Skeletal muscle satellite cell (primary cell): ENCODE results near the gene BARHL1.

Experiments used
- H3K27me3 ChIP-seq: 2 replicates; pipeline ENCODE4 v1.7.0; 2013; ENCODE audit warnings: low read length; ENCODE audit not compliant: control insufficient read depth, insufficient read depth
- H3K36me3 ChIP-seq: 2 replicates; pipeline ENCODE4 v1.7.0; 2013; ENCODE audit warnings: mild to moderate bottlenecking, control low read depth, low read length; ENCODE audit not compliant: insufficient read depth
- H3K4me1 ChIP-seq: 2 replicates; pipeline ENCODE4 v1.7.0; 2013; ENCODE audit warnings: low read length; ENCODE audit not compliant: control insufficient read depth, insufficient read depth
- H3K4me2 ChIP-seq: 2 replicates; pipeline ENCODE4 v1.7.0; 2013; ENCODE audit warnings: mild to moderate bottlenecking, low read length
- H3K4me3 ChIP-seq: 2 replicates; pipeline ENCODE4 v1.7.0; 2013; ENCODE audit warnings: low read length
- H3K9ac ChIP-seq: 2 replicates; pipeline ENCODE4 v1.7.0; 2013; ENCODE audit warnings: mild to moderate bottlenecking, low read depth, low read length, moderate library complexity
- H3K9me3 ChIP-seq: replicated peaks from 2 replicates; pipeline ENCODE4 v1.7.0; 2013; ENCODE audit warnings: mild to moderate bottlenecking, control low read depth, low read length

Gene BARHL1

DNA sequence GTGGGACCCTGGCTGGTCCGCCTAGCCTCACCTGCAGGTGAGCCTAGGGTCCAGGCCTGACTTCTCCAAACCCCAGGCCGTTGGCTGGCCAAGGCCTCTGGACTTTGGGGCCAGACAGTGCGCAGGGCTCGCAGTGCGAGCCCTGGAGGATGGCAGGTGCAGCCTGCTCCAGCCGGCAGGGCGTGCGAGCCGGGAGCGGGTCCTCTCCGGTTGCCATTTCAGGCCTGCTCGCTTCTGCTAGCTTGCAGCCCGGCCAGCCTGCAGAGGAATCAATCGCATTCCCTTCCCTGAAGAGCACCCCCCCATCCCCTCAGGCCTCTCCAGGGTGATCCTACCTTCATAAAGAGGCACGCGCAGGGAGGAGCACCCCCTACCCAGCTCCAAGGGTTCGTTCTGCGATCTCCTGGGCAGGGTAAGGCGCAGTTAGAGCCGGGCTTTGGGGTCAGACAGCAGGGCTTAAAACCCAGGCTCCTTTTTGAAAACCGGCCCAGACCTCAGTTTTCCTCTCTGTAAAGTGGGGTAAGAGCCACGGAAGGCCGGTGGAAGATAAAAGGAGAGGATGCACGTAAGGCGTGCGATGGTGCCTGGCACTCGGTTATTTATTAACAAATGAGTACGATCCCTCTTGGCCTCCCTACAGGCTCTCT, 6.2 kb downstream of the BARHL1 start:
- H3K4me1 ChIP-seq = no peaks in the 10 kb centered on the region
- H3K27me3 ChIP-seq = peaks cover 83% of the 10 kb centered on the region

GRCh38 chr9:132589148-132590036, 7.0 kb downstream of the BARHL1 start:
- no peak overlapping the region for H3K9ac ChIP-seq
- H3K4me2 ChIP-seq = peak overlapping the region; percentile 19
- H3K36me3 ChIP-seq = peaks cover 8% of the 10 kb centered on the region
- no peak overlapping the region for H3K4me3 ChIP-seq
- peaks cover 77% of the 10 kb centered on the region for H3K27me3 ChIP-seq
- H3K4me1 ChIP-seq = no peaks in the 10 kb centered on the region
- no peaks in the 10 kb centered on the region for H3K9me3 ChIP-seq

More for the DNA sequence above, 6.2 kb downstream of the BARHL1 start:
- H3K9ac ChIP-seq = no peak overlapping the region
- H3K36me3 ChIP-seq = peaks cover 3% of the 10 kb centered on the region
- no peak overlapping the region for H3K4me3 ChIP-seq
- no peak overlapping the region for H3K4me2 ChIP-seq
- H3K9me3 ChIP-seq = no peaks in the 10 kb centered on the region

GRCh38 chr9:132590037-132590317, 7.6 kb downstream of the BARHL1 start:
- Histone ChIP-seq H3K4me3 (no peak overlapping the region), H3K36me3 (peaks cover 8% of the 10 kb centered on the region), H3K9ac (no peak overlapping the region), H3K4me2 (no peak overlapping the region), H3K27me3 (peaks cover 71% of the 10 kb centered on the region), H3K9me3 (no peaks in the 10 kb centered on the region), H3K4me1 (no peaks in the 10 kb centered on the region)

DNA sequence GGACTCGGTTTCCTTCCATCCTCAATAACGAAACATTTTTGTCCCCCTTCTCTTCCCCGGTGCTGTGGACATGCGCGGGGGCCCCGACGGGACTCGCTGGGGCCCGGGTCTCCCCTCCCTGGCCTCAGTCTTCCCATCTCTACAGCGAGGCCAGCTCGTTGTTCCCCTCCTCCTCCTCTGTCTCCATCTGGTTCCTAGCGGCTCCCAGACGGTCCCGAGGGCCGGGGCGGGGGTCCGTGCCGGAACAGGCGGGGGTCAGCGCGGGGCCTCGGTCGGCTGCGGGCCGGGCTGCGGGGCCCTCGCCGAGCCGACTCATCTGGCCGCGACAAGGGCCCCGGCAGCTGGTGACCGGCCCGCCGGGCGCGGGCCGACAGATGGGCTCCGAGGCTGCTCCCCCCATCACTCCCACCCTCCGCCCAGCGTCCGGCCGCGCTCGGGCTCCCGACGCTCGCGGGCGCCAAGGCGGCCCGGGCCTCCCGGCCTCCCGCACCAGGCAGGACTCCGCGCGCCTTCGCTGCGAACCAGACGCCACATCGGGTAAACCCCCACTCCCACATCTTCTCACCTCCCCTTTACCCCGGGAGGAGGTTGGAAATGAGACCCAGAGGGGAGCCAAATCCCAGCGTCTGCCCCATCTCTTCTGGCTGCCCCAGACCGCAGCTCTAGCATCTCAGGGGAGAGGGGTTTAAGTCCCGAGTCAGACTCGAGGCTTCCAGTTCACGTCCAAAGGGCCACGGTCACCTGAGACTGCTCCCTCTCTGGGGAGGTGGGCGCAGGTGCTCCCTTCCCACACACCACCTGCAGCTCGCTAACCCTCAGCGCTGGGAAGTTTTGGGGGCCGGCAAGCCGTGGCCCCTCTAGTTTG, 8.1 kb downstream of the BARHL1 start:
- no peak overlapping the region for H3K4me3 ChIP-seq
- no peak overlapping the region for H3K9ac ChIP-seq
- H3K4me2 ChIP-seq = no peak overlapping the region
- peaks cover 65% of the 10 kb centered on the region for H3K27me3 ChIP-seq
- no peaks in the 10 kb centered on the region for H3K4me1 ChIP-seq
- peaks cover 12% of the 10 kb centered on the region for H3K36me3 ChIP-seq
- no peaks in the 10 kb centered on the region for H3K9me3 ChIP-seq

GRCh38 chr9:132591244-132591643, 8.8 kb downstream of the BARHL1 start:
- Histone ChIP-seq H3K27me3 (peaks cover 58% of the 10 kb centered on the region), H3K36me3 (peaks cover 14% of the 10 kb centered on the region), H3K4me3 (no peak overlapping the region)

GRCh38 chr9:132591751-132592314, 9.4 kb downstream of the BARHL1 start:
- Histone ChIP-seq H3K36me3 (peaks cover 17% of the 10 kb centered on the region), H3K4me1 (no peaks in the 10 kb centered on the region), H3K4me3 (no peak overlapping the region), H3K9me3 (no peaks in the 10 kb centered on the region), H3K4me2 (no peak overlapping the region), H3K9ac (no peak overlapping the region), H3K27me3 (peaks cover 52% of the 10 kb centered on the region)

More at GRCh38 chr9:132591244-132591643, 8.8 kb downstream of the BARHL1 start:
- H3K9ac ChIP-seq = no peak overlapping the region
- H3K9me3 ChIP-seq = no peaks in the 10 kb centered on the region
- H3K4me1 ChIP-seq = no peaks in the 10 kb centered on the region
- H3K4me2 ChIP-seq = no peak overlapping the region

DNA sequence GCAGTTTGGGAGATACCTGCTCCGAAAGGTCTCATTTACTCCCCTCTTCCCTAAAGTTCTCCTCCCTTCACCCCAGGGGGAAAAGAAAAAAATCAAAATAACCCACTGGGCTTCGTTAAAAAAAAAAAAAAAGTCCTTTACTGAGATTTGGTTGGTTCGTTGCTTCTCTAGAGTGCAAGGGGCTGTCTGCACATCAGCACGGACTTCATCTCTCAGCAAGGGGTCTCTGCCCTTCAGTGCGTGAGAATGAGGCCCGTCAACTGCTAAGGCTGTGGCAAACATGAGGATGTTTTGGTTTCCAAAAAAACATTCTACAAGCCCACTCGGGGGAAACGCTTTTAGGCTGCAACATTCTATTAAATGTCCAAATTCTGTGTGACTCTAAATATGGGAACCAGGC, 10.0 kb downstream of the BARHL1 start:
- no peaks in the 10 kb centered on the region for H3K9me3 ChIP-seq
- H3K4me2 ChIP-seq = no peak overlapping the region
- peaks cover 46% of the 10 kb centered on the region for H3K27me3 ChIP-seq
- H3K4me3 ChIP-seq = no peak overlapping the region
- no peaks in the 10 kb centered on the region for H3K4me1 ChIP-seq
- peaks cover 17% of the 10 kb centered on the region for H3K36me3 ChIP-seq
- no peak overlapping the region for H3K9ac ChIP-seq

GRCh38 chr9:132594412-132594811, 12.0 kb downstream of the BARHL1 start:
- no peaks in the 10 kb centered on the region for H3K9me3 ChIP-seq
- no peak overlapping the region for H3K4me2 ChIP-seq
- H3K27me3 ChIP-seq = peaks cover 26% of the 10 kb centered on the region
- H3K4me1 ChIP-seq = no peaks in the 10 kb centered on the region
- H3K9ac ChIP-seq = no peak overlapping the region
- H3K36me3 ChIP-seq = peaks cover 29% of the 10 kb centered on the region
- no peak overlapping the region for H3K4me3 ChIP-seq

DNA sequence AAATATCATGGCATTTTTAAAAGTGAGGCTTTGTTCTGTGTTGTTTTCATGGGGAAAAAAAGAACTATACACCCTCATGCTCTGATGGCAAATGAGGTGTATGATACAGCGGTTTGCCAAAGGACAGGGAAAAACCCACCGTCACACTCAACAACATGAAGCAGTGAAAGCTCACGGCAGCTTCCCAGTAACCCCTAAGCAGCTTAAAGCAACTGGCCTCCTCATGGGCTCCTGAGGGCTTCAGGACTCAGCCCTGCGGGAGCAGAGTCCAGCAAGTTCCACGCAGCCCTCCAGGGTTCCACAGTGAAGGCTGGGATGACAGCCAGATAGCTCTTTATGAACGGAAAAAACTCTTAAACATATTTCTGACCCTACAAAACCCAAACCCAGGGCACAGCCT, 12.9 kb downstream of the BARHL1 start:
- H3K36me3 ChIP-seq = peaks cover 38% of the 10 kb centered on the region
- no peak overlapping the region for H3K4me2 ChIP-seq
- H3K4me1 ChIP-seq = no peaks in the 10 kb centered on the region
- H3K27me3 ChIP-seq = peaks cover 18% of the 10 kb centered on the region
- H3K4me3 ChIP-seq = no peak overlapping the region
- no peaks in the 10 kb centered on the region for H3K9me3 ChIP-seq
- H3K9ac ChIP-seq = no peak overlapping the region

- H3K36me3 ChIP-seq = peaks cover 44% of the 10 kb centered on the region
- peaks cover 9% of the 10 kb centered on the region for H3K27me3 ChIP-seq
- no peaks in the 10 kb centered on the region for H3K4me1 ChIP-seq
- H3K9ac ChIP-seq = no peak overlapping the region
- H3K4me2 ChIP-seq = no peak overlapping the region
- H3K4me3 ChIP-seq = no peak overlapping the region
- no peaks in the 10 kb centered on the region for H3K9me3 ChIP-seq
Observed at GRCh38 chr9:132596200-132596599, 13.8 kb downstream of the BARHL1 start.
